A549 (cell line): ENCODE measurements around the gene GPR158. TPM values are rescaled to one million over a fixed set of nuclear protein-coding genes. Genes with fewer than 3 reads are reported as not detected.

Experiments
- ATAC-seq, 2 experiments: fragments of 200-7000 bp in 1 of 2; fragments of >200 bp in 1 of 2; cut with Nextera tagmentation in 1 of 2; cut with Tn5 transposase in 1 of 2; 3 replicates each; pipeline versions ENCODE4 v1.8.0 to v1.9.1; 2018 to 2020; ENCODE audit warnings: mild to moderate bottlenecking in 1 of 2, moderate library complexity in 1 of 2
- CTCF ChIA-PET: fragments of 300-600 bp; sonication (Branson Sonifier 250); formaldehyde crosslinking; extraction: SDS; loops from one replicate; lab custom pipeline; 2021; ENCODE audit warnings: antibody characterized with exemption, inconsistent platforms; lab: Yijun Ruan, JAX
- POLR2A ChIA-PET: fragments of 350-600 bp; formaldehyde crosslinking; extraction: SDS; loops from one replicate; lab custom pipeline; 2021; ENCODE audit warnings: antibody characterized with exemption, inconsistent platforms; lab: Yijun Ruan, JAX
- DNase-seq, 2 experiments: peaks; one replicate each; pipeline versions ENCODE4 v3.0.0 to v3.0.0-alpha.2; 2011 to 2016; ENCODE audit warnings: low read depth in 1 of 2, low spot score in 1 of 2
- FAIRE-seq: peaks from 2 replicates; lab custom pipeline; 2011; peaks lifted over from hg19 to GRCh38; lab: Jason Lieb, UNC
- H3K27ac ChIP-seq, 2 experiments: fragments of >200 bp; sonication (Bioruptor Twin); formaldehyde crosslinking; 3 replicates each; pipeline ENCODE4 v1.5.1; 2016 to 2017
- H3K4me1 ChIP-seq: fragments of >200 bp; sonication (Bioruptor Twin); formaldehyde crosslinking; 3 replicates; pipeline ENCODE4 v1.6.1; 2016
- H3K4me2 ChIP-seq: fragments of >200 bp; sonication (Bioruptor Twin); formaldehyde crosslinking; 3 replicates; pipeline ENCODE4 v1.6.1; 2016
- H3K4me3 ChIP-seq: fragments of >200 bp; sonication (Bioruptor Twin); formaldehyde crosslinking; 3 replicates; pipeline ENCODE4 v1.5.1; 2016
- H3K9me3 ChIP-seq: fragments of >200 bp; sonication (Bioruptor Twin); formaldehyde crosslinking; 3 replicates; pipeline ENCODE4 v1.6.1; 2016
- BHLHE40 ChIP-seq: IDR thresholded peaks from 2 replicates; pipeline ENCODE4 v1.6.1; 2012; ENCODE audit warnings: low read depth, low read length, inconsistent platforms
- CBX8 ChIP-seq: fragments of 200-600 bp; sonication (generic); IDR thresholded peaks from 2 replicates; pipeline ENCODE4 v1.6.1; 2016
- EHMT2 ChIP-seq: fragments of 200-600 bp; sonication (generic); IDR thresholded peaks from 2 replicates; pipeline ENCODE4 v1.6.1; 2016; ENCODE audit warnings: antibody characterized with exemption, low read depth, mild to moderate bottlenecking, moderate library complexity
- ESRRA ChIP-seq: fragments of 150-350 bp; IDR thresholded peaks from 2 replicates; pipeline ENCODE4 v1.6.1; 2014; ENCODE audit warnings: mild to moderate bottlenecking, low read length, borderline replicate concordance
- FOSB ChIP-seq: fragments of 250-450 bp; sonication (Bioruptor Pico); IDR thresholded peaks from 2 replicates; pipeline ENCODE4 v1.5.0; 2020; ENCODE audit warnings: mild to moderate bottlenecking, moderate library complexity
- FOSL2 ChIP-seq, 2 experiments: fragments of 450-650 bp in 1 of 2; fragments of >200 bp in 1 of 2; sonication (Bioruptor Twin) in 1 of 2; formaldehyde crosslinking; IDR thresholded peaks; 2 replicates each; pipeline versions ENCODE4 v1.5.0 to v1.6.1; 2016 to 2020; ENCODE audit warnings: mild to moderate bottlenecking in 1 of 2, moderate library complexity in 1 of 2
- FOXS1 ChIP-seq: fragments of 250-450 bp; sonication (Bioruptor Pico); IDR thresholded peaks from 2 replicates; pipeline ENCODE4 v1.5.0; 2020; ENCODE audit warnings: mild to moderate bottlenecking, moderate library complexity
- GATA3 ChIP-seq: IDR thresholded peaks from 2 replicates; pipeline ENCODE4 v1.6.1; 2012; ENCODE audit warnings: borderline replicate concordance
- HEYL ChIP-seq: fragments of 250-450 bp; sonication (Bioruptor Pico); IDR thresholded peaks from 2 replicates; pipeline ENCODE4 v1.8.0; 2021; ENCODE audit warnings: mild to moderate bottlenecking, moderate library complexity
- HOXA7 ChIP-seq: fragments of 250-450 bp; sonication (Bioruptor Pico); IDR thresholded peaks from 2 replicates; pipeline ENCODE4 v1.5.0; 2020; ENCODE audit warnings: mild to moderate bottlenecking, moderate library complexity
- HOXB13 ChIP-seq: fragments of 250-450 bp; sonication (Bioruptor Pico); IDR thresholded peaks from 2 replicates; pipeline ENCODE4 v1.5.0; 2020; ENCODE audit warnings: low read depth, mild to moderate bottlenecking, moderate library complexity
- JUNB ChIP-seq: fragments of >200 bp; sonication (Bioruptor Twin); formaldehyde crosslinking; IDR thresholded peaks from 2 replicates; pipeline ENCODE4 v1.6.1; 2016
- KDM1A ChIP-seq: fragments of 200-600 bp; sonication (generic); IDR thresholded peaks from 2 replicates; pipeline ENCODE4 v1.6.1; 2016; ENCODE audit warnings: low read depth, mild to moderate bottlenecking
- MAFK ChIP-seq: fragments of 450-650 bp; IDR thresholded peaks from 2 replicates; pipeline ENCODE4 v1.6.1; 2014; ENCODE audit not compliant: partially characterized antibody
- NFE2L2 ChIP-seq: fragments of 150-350 bp; conservative IDR thresholded peaks from 2 replicates; pipeline ENCODE4 v1.6.1; 2014; ENCODE audit warnings: low read length
- NPAS2 ChIP-seq: fragments of 250-450 bp; sonication (Bioruptor Pico); IDR thresholded peaks from 2 replicates; pipeline ENCODE4 v1.8.0; 2022; ENCODE audit warnings: mild to moderate bottlenecking, moderate library complexity, borderline replicate concordance
- NR3C1 ChIP-seq: fragments of >200 bp; sonication (Bioruptor Twin); formaldehyde crosslinking; IDR thresholded peaks from 3 replicates; pipeline ENCODE4 v1.6.1; 2017
- RCOR1 ChIP-seq: fragments of 150-350 bp; IDR thresholded peaks from 2 replicates; pipeline ENCODE4 v1.6.1; 2014; ENCODE audit warnings: antibody characterized with exemption, low read length, low read depth
- RFX5 ChIP-seq: fragments of 450-650 bp; IDR thresholded peaks from 2 replicates; pipeline ENCODE4 v1.7.1; 2014; ENCODE audit warnings: antibody characterized with exemption, mild to moderate bottlenecking, moderate library complexity
- RNF2 ChIP-seq: fragments of 200-600 bp; sonication (generic); IDR thresholded peaks from 2 replicates; pipeline ENCODE4 v1.6.1; 2016; ENCODE audit warnings: low read depth, mild to moderate bottlenecking, antibody characterized with exemption, moderate library complexity, borderline replicate concordance
- SMC3 ChIP-seq: fragments of >200 bp; sonication (Bioruptor Twin); formaldehyde crosslinking; IDR thresholded peaks from 3 replicates; pipeline ENCODE4 v1.6.1; 2018; ENCODE audit warnings: inconsistent platforms
- SREBF2 ChIP-seq: fragments of 450-650 bp; IDR thresholded peaks from 2 replicates; pipeline ENCODE4 v1.6.1; 2014; ENCODE audit warnings: mild to moderate bottlenecking, moderate library complexity
- TP53 ChIP-seq: fragments of 250-450 bp; sonication (Bioruptor Pico); IDR thresholded peaks from 2 replicates; pipeline ENCODE4 v1.5.0; 2021; ENCODE audit warnings: mild to moderate bottlenecking, moderate library complexity
- ZNF302 ChIP-seq: fragments of 250-450 bp; sonication (Bioruptor Pico); IDR thresholded peaks from 2 replicates; pipeline ENCODE4 v1.9.0; 2021; ENCODE audit warnings: inconsistent platforms, mild to moderate bottlenecking, moderate library complexity
- WGBS: methylation state at CpG from one replicate; pipeline ENCODE4 v1.1.6; 2017; ENCODE audit errors: missing lambda C conversion rate; 5-methylcytosine and 5-hydroxymethylcytosine counted together
- polyA plus RNA-seq, 4 experiments: library from polyadenylated mRNA; depleted of rRNA in 3 of 4; stranded (reverse); fragments of >200 nt; fragmentation: RNase III in 1 of 4; extraction: RNeasy Plus Mini Kit Qiagen cat#74134 plus additional on column Dnase treatment in 1 of 4; gene quantifications; 2 replicates in 3 of 4; 3 replicates in 1 of 4; pipeline ENCODE4 v1.2.3, GENCODE V29; 2011 to 2017
- TF ChIP-seq, protein P1 (sequence below): fragments of 200-600 bp; sonication (generic); IDR thresholded peaks from 2 replicates; pipeline ENCODE4 v1.6.1; 2016; ENCODE audit warnings: antibody characterized with exemption, mild to moderate bottlenecking, moderate library complexity
- TF ChIP-seq, protein P2 (sequence below): fragments of 150-350 bp; IDR thresholded peaks from 2 replicates; pipeline ENCODE4 v1.6.1; 2014; ENCODE audit warnings: low read depth, mild to moderate bottlenecking, low read length
- TF ChIP-seq, protein P3 (sequence below): fragments of >200 bp; sonication (Bioruptor Twin); formaldehyde crosslinking; IDR thresholded peaks from 2 replicates; pipeline ENCODE4 v1.6.1; 2016
- TF ChIP-seq, protein P4 (sequence below): IDR thresholded peaks from 2 replicates; pipeline ENCODE4 v1.6.1; 2012
- TF ChIP-seq, protein P5 (sequence below): fragments of 450-650 bp; IDR thresholded peaks from 2 replicates; pipeline ENCODE4 v1.6.1; 2014; ENCODE audit warnings: antibody characterized with exemption

GPR158 gene
- polyA plus RNA-seq, 2 of the 4 experiments (the other 2 are of a cell fraction), result 0.01 to 0.03 TPM

DNA sequence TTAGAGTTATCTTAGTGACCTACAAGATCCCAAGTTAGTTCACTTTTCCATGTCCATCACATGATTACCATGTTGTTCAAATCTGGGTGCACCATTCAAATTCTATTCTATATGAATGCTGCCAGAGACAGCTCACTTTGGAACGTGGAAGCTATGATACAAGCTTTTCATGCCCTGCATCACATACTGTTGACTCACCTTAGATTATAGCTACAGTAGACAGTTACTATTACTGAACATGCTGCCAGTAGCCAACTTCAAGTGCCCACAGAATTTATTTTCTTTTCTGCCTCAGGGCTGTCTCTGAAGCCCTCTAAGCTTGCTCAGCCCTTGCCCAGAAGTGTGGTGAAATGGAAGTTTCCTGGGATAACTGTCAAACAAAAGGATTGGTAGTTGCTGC lies 231.1 kb downstream of the GPR158 start:
- FAIRE-seq, result no peak

DNA sequence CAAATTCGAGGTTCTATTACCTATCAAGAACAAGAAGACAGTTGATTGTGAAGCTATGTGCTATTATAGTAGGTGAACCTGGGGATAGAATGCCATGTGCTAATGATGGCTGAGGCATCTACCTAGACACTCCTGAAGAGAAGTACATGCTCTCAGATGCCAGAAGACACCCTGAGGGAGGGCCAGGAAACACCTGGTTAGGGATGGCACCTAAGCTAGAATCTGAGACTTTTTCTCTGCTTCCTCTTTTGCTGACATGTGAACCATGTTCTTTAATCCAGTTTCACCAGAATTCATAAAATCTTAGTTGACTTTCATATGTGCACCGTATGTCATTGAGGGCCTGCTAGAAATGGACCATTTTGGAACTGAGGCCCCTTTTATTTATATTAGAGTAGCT lies 242.8 kb downstream of the GPR158 start:
- CTCF ChIA-PET, result no interaction called here
- 6% methylated on average over 2 of the region's 2 CpGs for WGBS
- POLR2A ChIA-PET, result no interaction called here
- H3K4me2 ChIP-seq, result no peak overlapping the region
- H3K4me1 ChIP-seq, result no peaks in the 10 kb centered on the region
- TF ChIP-seq SREBF2 (no peak), NFE2L2 (no peak), FOSL2 (IDR thresholded peaks at IDR 0.05) (no peak), FOSL2 (CRISPR knock-in tag; IDR thresholded peaks at IDR 0.05) (no peak), HOXA7 (CRISPR knock-in tag) (no peak), NR3C1 (no peak), ZNF302 (CRISPR knock-in tag) (no peak), HEYL (no peak), RFX5 (no peak), BHLHE40 (no peak), RCOR1 (no peak), FOXS1 (CRISPR knock-in tag) (no peak), CBX8 (no peak), KDM1A (no peak)
- TF ChIP-seq, protein P1, sequence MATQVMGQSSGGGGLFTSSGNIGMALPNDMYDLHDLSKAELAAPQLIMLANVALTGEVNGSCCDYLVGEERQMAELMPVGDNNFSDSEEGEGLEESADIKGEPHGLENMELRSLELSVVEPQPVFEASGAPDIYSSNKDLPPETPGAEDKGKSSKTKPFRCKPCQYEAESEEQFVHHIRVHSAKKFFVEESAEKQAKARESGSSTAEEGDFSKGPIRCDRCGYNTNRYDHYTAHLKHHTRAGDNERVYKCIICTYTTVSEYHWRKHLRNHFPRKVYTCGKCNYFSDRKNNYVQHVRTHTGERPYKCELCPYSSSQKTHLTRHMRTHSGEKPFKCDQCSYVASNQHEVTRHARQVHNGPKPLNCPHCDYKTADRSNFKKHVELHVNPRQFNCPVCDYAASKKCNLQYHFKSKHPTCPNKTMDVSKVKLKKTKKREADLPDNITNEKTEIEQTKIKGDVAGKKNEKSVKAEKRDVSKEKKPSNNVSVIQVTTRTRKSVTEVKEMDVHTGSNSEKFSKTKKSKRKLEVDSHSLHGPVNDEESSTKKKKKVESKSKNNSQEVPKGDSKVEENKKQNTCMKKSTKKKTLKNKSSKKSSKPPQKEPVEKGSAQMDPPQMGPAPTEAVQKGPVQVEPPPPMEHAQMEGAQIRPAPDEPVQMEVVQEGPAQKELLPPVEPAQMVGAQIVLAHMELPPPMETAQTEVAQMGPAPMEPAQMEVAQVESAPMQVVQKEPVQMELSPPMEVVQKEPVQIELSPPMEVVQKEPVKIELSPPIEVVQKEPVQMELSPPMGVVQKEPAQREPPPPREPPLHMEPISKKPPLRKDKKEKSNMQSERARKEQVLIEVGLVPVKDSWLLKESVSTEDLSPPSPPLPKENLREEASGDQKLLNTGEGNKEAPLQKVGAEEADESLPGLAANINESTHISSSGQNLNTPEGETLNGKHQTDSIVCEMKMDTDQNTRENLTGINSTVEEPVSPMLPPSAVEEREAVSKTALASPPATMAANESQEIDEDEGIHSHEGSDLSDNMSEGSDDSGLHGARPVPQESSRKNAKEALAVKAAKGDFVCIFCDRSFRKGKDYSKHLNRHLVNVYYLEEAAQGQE, result no peak
- TF ChIP-seq, protein P2, sequence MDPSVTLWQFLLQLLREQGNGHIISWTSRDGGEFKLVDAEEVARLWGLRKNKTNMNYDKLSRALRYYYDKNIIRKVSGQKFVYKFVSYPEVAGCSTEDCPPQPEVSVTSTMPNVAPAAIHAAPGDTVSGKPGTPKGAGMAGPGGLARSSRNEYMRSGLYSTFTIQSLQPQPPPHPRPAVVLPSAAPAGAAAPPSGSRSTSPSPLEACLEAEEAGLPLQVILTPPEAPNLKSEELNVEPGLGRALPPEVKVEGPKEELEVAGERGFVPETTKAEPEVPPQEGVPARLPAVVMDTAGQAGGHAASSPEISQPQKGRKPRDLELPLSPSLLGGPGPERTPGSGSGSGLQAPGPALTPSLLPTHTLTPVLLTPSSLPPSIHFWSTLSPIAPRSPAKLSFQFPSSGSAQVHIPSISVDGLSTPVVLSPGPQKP, result no peak
- no peak for DNase-seq
- no peaks in the 10 kb centered on the region for H3K9me3 ChIP-seq
- no peak overlapping the region for H3K27ac ChIP-seq
- H3K4me3 ChIP-seq, result no peak overlapping the region
- no peak for ATAC-seq
- FAIRE-seq, result no peak

More for the DNA sequence above, 231.1 kb downstream of the GPR158 start:
- Histone ChIP-seq H3K4me1 (no peaks in the 10 kb centered on the region), H3K4me3 (no peak overlapping the region), H3K9me3 (no peaks in the 10 kb centered on the region), H3K4me2 (no peak overlapping the region), H3K27ac (no peak overlapping the region)
- DNase-seq (no peak), ATAC-seq (no peak)
- ChIA-PET CTCF (no interaction called here), POLR2A (no interaction called here)
- WGBS, result 0% methylated on average over 1 of the region's 1 CpG
- no peak for TF ChIP-seq JUNB
- no peak for TF ChIP-seq MAFK
- no peak for TF ChIP-seq TP53 (CRISPR knock-in tag)
- TF ChIP-seq SMC3, result no peak
- TF ChIP-seq BHLHE40, result no peak
- no peak for TF ChIP-seq RCOR1
- no peak for TF ChIP-seq FOSB
- TF ChIP-seq, protein P3, sequence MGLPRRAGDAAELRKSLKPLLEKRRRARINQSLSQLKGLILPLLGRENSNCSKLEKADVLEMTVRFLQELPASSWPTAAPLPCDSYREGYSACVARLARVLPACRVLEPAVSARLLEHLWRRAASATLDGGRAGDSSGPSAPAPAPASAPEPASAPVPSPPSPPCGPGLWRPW, result no peak
- no peak for TF ChIP-seq GATA3
- TF ChIP-seq, protein P4, sequence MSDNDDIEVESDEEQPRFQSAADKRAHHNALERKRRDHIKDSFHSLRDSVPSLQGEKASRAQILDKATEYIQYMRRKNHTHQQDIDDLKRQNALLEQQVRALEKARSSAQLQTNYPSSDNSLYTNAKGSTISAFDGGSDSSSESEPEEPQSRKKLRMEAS, result no peak
- TF ChIP-seq RFX5, result no peak
- TF ChIP-seq CBX8, result no peak
- no peak for TF ChIP-seq RNF2
- TF ChIP-seq HOXB13 (CRISPR knock-in tag), result no peak
- TF ChIP-seq NPAS2 (CRISPR knock-in tag), result no peak
- TF ChIP-seq, protein P5, sequence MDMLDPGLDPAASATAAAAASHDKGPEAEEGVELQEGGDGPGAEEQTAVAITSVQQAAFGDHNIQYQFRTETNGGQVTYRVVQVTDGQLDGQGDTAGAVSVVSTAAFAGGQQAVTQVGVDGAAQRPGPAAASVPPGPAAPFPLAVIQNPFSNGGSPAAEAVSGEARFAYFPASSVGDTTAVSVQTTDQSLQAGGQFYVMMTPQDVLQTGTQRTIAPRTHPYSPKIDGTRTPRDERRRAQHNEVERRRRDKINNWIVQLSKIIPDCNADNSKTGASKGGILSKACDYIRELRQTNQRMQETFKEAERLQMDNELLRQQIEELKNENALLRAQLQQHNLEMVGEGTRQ, result no peak
- no peak for TF ChIP-seq ESRRA
- no peak for TF ChIP-seq EHMT2
